B cell (primary cell): Measurements from ENCODE around the gene CD79B. TPM values are rescaled to one million over a fixed set of nuclear protein-coding genes. Genes with fewer than 3 reads are reported as not detected.

Experiments
- ATAC-seq: fragments of 200-7000 bp; cut with Tn5 transposase; one replicate; pipeline ENCODE4 v1.10.0; 2021; ENCODE audit warnings: low read depth, mild to moderate bottlenecking, moderate number of reproducible peaks, moderate library complexity
- CTCF ChIA-PET: fragments of 350-600 bp; sonication (Branson Sonifier 250); formaldehyde crosslinking; loops from one replicate; lab custom pipeline; 2021; ENCODE audit warnings: antibody characterized with exemption, inconsistent platforms; lab: Charles Lee
- POLR2A ChIA-PET: fragments of 350-600 bp; sonication (Branson Sonifier 250); formaldehyde crosslinking; loops from one replicate; lab custom pipeline; 2021; ENCODE audit warnings: antibody characterized with exemption; lab: Charles Lee
- DNase-seq: peaks from one replicate; pipeline ENCODE4 v3.0.0; 2013
- H2AFZ ChIP-seq: 2 replicates; pipeline ENCODE4 v1.6.1; 2012; ENCODE audit warnings: mild to moderate bottlenecking, low read depth, low read length; ENCODE audit not compliant: insufficient read depth, poor library complexity, severe bottlenecking
- H3K27ac ChIP-seq, 2 donors: 1 replicate in 1 of 2; 2 replicates in 1 of 2; pipeline ENCODE4 v1.5.1; 2012 to 2013; ENCODE audit warnings: low read length in 2 of 2, mild to moderate bottlenecking in 2 of 2, moderate library complexity in 1 of 2
- H3K27me3 ChIP-seq, 4 experiments: fragments of 200-600 bp in 1 of 4; sonication (generic) in 1 of 4; replicated peaks in 1 of 4; 1 replicate in 2 of 4; 2 replicates in 2 of 4; pipeline versions ENCODE4 v1.6.1 to v1.7.0; 2013 to 2016; ENCODE audit warnings: low read length in 3 of 4, mild to moderate bottlenecking in 2 of 4, mixed read lengths in 1 of 4, moderate library complexity in 1 of 4; ENCODE audit not compliant: insufficient read depth in 4 of 4, control insufficient read depth in 3 of 4; ENCODE audit errors: control extremely low read depth in 1 of 4
- H3K36me3 ChIP-seq, 2 experiments: replicated peaks in 1 of 2; 1 replicate in 1 of 2; 2 replicates in 1 of 2; pipeline versions ENCODE4 v1.6.1 to v1.7.1; 2013; ENCODE audit warnings: low read length in 1 of 2; ENCODE audit not compliant: insufficient read depth in 2 of 2, control insufficient read depth in 1 of 2; ENCODE audit errors: control extremely low read depth in 1 of 2, extremely low read depth in 1 of 2
- H3K4me1 ChIP-seq, 2 donors: fragments of 200-600 bp in 1 of 2; sonication (generic) in 1 of 2; 1 replicate in 1 of 2; 2 replicates in 1 of 2; pipeline versions ENCODE4 v1.5.1 to v1.6.1; 2013 to 2017; ENCODE audit warnings: low read length in 2 of 2; ENCODE audit not compliant: control insufficient read depth in 2 of 2, insufficient read depth in 2 of 2
- H3K4me2 ChIP-seq: replicated peaks from 2 replicates; pipeline ENCODE3; 2012; ENCODE audit warnings: mild to moderate bottlenecking, low read depth, low read length; ENCODE audit not compliant: poor library complexity, severe bottlenecking
- H3K4me3 ChIP-seq, 5 experiments: fragments of 200-600 bp in 1 of 5; sonication (generic) in 1 of 5; 1 replicate in 3 of 5; 2 replicates in 2 of 5; pipeline versions ENCODE4 v1.5.1 to v1.7.0; 2011 to 2016; ENCODE audit warnings: low read length in 4 of 5, mild to moderate bottlenecking in 4 of 5, low read depth in 2 of 5, control low read depth in 1 of 5, moderate library complexity in 1 of 5; ENCODE audit not compliant: insufficient read depth in 1 of 5; ENCODE audit errors: control extremely low read depth in 1 of 5, extremely low read depth in 1 of 5
- H3K79me2 ChIP-seq: fragments of 200-600 bp; sonication (generic); one replicate; pipeline ENCODE4 v1.6.0; 2016; ENCODE audit warnings: low read length; ENCODE audit not compliant: control insufficient read depth, insufficient read depth
- H3K9ac ChIP-seq: fragments of 200-600 bp; sonication (generic); 2 replicates; pipeline ENCODE4 v1.6.1; 2017; ENCODE audit warnings: mild to moderate bottlenecking, low read length, moderate library complexity
- H3K9me3 ChIP-seq, 3 donors: one replicate each; pipeline versions ENCODE4 v1.6.1 to v1.7.1; 2013; ENCODE audit warnings: low read length in 2 of 3; ENCODE audit not compliant: control insufficient read depth in 2 of 3, insufficient read depth in 1 of 3; ENCODE audit errors: control extremely low read depth in 1 of 3
- H4K20me1 ChIP-seq: 2 replicates; pipeline ENCODE4 v1.6.0; 2012; ENCODE audit warnings: mild to moderate bottlenecking, low read length; ENCODE audit not compliant: insufficient read depth, control insufficient read depth, poor library complexity, severe bottlenecking
- H3K27ac Mint-ChIP-seq: one replicate; pipeline ENCODE4 v1.8.0; 2021; ENCODE audit warnings: mixed read lengths
- H3K27me3 Mint-ChIP-seq: one replicate; pipeline ENCODE4 v1.8.0; 2021; ENCODE audit warnings: mixed read lengths
- H3K4me1 Mint-ChIP-seq: one replicate; pipeline ENCODE4 v1.8.0; 2021; ENCODE audit warnings: mixed read lengths
- H3K4me3 Mint-ChIP-seq: one replicate; pipeline ENCODE4 v1.8.0; 2021; ENCODE audit warnings: mixed read lengths
- H3K9me3 Mint-ChIP-seq: one replicate; pipeline ENCODE4 v1.8.0; 2022; ENCODE audit warnings: mixed read lengths; ENCODE audit not compliant: insufficient read depth
- CTCF ChIP-seq: fragments of 200-600 bp; IDR thresholded peaks from one replicate; pipeline ENCODE4 v1.8.0; 2022; ENCODE audit warnings: antibody characterized with exemption, mild to moderate bottlenecking
- EZH2 ChIP-seq: IDR thresholded peaks from 2 replicates; pipeline ENCODE4 v1.6.1; 2012; ENCODE audit warnings: borderline replicate concordance, low read depth, mild to moderate bottlenecking, moderate library complexity, low read length; ENCODE audit not compliant: insufficient read depth, poor library complexity, severe bottlenecking
- WGBS: methylation state at CpG from one replicate; pipeline ENCODE4 v1.1.5; 2013; ENCODE audit warnings: missing lambda C conversion rate; ENCODE audit not compliant: insufficient coverage; 5-methylcytosine and 5-hydroxymethylcytosine counted together
- intact Hi-C: fragments of 100-400 bp; cut with micrococcal nuclease; formaldehyde crosslinking; loops from one replicate; pipeline ENCODE4 v1.10.0; 2022
- polyA plus RNA-seq: library from polyadenylated mRNA; depleted of rRNA; stranded (reverse); fragments of >200 nt; gene quantifications from 2 replicates; pipeline ENCODE4 v1.2.3, GENCODE V29; 2012
- total RNA-seq, 2 donors: library from RNA; stranded (reverse); fragments of 120-200 nt in 1 of 2; gene quantifications; 1 replicate in 1 of 2; 2 replicates in 1 of 2; pipeline versions ENCODE4 v1.2.3 to v1.2.4, GENCODE V29; 2013 to 2022

CD79B gene
- total and polyA plus RNA-seq, 2 donors (not counting 1 experiment from before 2014, with no cell fraction given), result 891 to 1,100 TPM

DNA sequence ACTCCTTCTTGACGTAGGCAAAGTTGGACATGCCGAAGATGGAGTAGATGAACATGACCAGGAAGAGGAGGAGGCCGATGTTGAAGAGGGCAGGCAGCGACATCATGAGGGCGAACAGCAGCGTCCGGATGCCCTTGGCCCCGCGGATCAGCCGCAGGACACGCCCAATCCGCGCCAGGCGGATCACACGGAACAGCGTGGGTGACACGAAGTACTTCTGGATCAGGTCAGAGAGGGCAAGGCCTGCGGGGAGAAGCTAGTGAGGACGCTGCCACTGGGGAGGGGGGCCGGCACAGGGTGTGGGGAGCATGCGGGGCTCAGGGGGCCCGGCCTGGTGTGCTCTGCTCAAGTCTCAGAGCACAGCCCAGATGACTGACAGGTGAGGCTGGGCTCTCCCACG, 9.6 kb upstream of the CD79B start:
- Mint-ChIP-seq H3K9me3 (no peaks in the 10 kb centered on the region), H3K27me3 (no peaks in the 10 kb centered on the region), H3K4me1 (peaks cover 64% of the 10 kb centered on the region), H3K27ac (peak overlapping the region; percentile 63), H3K4me3 (no peak overlapping the region)
- no peak overlapping the region for H3K27ac ChIP-seq
- H3K36me3 ChIP-seq, result no peaks in the 10 kb centered on the region
- peaks cover 13% of the 10 kb centered on the region for H3K79me2 ChIP-seq
- WGBS, result 98% methylated on average over 23 of the region's 23 CpGs
- no peaks in the 10 kb centered on the region for H3K27me3 ChIP-seq
- H3K9me3 ChIP-seq, result peaks cover 0 to 17% (median 0%) of the 10 kb centered on the region in 3 donors
- intact Hi-C loops, result no loop called here
- ChIA-PET CTCF (interaction anchor here (1.2 to 3.9 kb wide), 3 partner anchors 9 to 88 kb away, joined by 4 to 27 read pairs (median 8); partner anchors contain the start of gene CD79B), POLR2A (interaction anchor here (1.0 to 2.3 kb wide), 3 partner anchors 9 to 16 kb away, joined by 3 to 7 read pairs (median 4); partner anchors contain the start of gene CD79B)
- no peak overlapping the region for H3K9ac ChIP-seq
- no peak overlapping the region for H3K4me3 ChIP-seq
- H2AFZ ChIP-seq, result no peak overlapping the region
- no peak for DNase-seq
- no peak for TF ChIP-seq CTCF
- no peak for ATAC-seq
- no peaks in the 10 kb centered on the region for H4K20me1 ChIP-seq
- no peak overlapping the region for H3K4me2 ChIP-seq
- peaks cover 40 to 58% of the 10 kb centered on the region in 2 donors for H3K4me1 ChIP-seq

DNA sequence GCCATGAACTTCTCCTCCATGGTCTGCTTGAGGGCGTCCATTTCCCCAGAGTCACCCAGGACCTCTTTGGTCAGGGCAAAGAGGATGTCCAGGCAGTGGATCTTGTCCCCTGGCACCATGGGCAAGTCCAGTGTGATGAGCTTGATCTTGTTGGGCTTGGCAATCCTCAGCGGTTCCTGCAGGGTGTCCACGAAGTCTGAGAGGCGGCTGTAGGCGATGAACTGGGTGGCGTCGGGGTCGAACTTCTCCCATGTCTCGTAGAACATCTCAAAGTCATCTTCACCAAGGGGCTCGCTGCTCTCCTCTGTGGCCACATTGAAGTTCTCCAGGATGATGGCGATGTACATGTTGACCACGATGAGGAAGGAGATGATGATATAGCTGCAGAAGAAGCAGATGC, 9.0 kb upstream of the CD79B start:
- H3K4me2 ChIP-seq, result no peak overlapping the region
- H3K4me1 Mint-ChIP-seq, result peaks cover 63% of the 10 kb centered on the region
- H4K20me1 ChIP-seq, result no peaks in the 10 kb centered on the region
- DNase-seq (no peak), ATAC-seq (no peak)
- peak overlapping the region; percentile 15 for H3K27ac Mint-ChIP-seq
- no peak overlapping the region for H3K9ac ChIP-seq
- no peak overlapping the region for H2AFZ ChIP-seq
- H3K27ac ChIP-seq, result no peak overlapping the region
- no peaks in the 10 kb centered on the region for H3K9me3 Mint-ChIP-seq
- H3K4me1 ChIP-seq, result peaks cover 38 to 56% of the 10 kb centered on the region in 2 donors
- TF ChIP-seq CTCF (no peak), EZH2 (no peak)
- no peak overlapping the region for H3K4me3 ChIP-seq
- peaks cover 0 to 21% (median 5%) of the 10 kb centered on the region in 3 donors for H3K9me3 ChIP-seq
- POLR2A ChIA-PET, result interaction anchor here (1.1 to 2.3 kb wide), 3 partner anchors 9 to 22 kb away, joined by 4 to 12 read pairs (median 7); partner anchors contain the start of gene CD79B
- H3K4me3 Mint-ChIP-seq, result no peak overlapping the region
- intact Hi-C loops, result no loop called here
- H3K36me3 ChIP-seq, result no peaks in the 10 kb centered on the region
- CTCF ChIA-PET, result interaction anchor here (1.4 to 3.9 kb wide), 3 partner anchors 9 to 20 kb away, joined by 4 to 27 read pairs (median 8); partner anchors contain the start of gene CD79B
- WGBS, result 93% methylated on average over 9 of the region's 12 CpGs
- H3K79me2 ChIP-seq, result peaks cover 19% of the 10 kb centered on the region
- no peaks in the 10 kb centered on the region for H3K27me3 ChIP-seq
- no peaks in the 10 kb centered on the region for H3K27me3 Mint-ChIP-seq
